ENCODE results near the gene DMC1. TPM values are rescaled to one million over a fixed set of nuclear protein-coding genes. Genes with fewer than 3 reads are reported as not detected.

Gene DMC1
- total RNA-seq, 1 donor = 3.3 TPM

DNA sequence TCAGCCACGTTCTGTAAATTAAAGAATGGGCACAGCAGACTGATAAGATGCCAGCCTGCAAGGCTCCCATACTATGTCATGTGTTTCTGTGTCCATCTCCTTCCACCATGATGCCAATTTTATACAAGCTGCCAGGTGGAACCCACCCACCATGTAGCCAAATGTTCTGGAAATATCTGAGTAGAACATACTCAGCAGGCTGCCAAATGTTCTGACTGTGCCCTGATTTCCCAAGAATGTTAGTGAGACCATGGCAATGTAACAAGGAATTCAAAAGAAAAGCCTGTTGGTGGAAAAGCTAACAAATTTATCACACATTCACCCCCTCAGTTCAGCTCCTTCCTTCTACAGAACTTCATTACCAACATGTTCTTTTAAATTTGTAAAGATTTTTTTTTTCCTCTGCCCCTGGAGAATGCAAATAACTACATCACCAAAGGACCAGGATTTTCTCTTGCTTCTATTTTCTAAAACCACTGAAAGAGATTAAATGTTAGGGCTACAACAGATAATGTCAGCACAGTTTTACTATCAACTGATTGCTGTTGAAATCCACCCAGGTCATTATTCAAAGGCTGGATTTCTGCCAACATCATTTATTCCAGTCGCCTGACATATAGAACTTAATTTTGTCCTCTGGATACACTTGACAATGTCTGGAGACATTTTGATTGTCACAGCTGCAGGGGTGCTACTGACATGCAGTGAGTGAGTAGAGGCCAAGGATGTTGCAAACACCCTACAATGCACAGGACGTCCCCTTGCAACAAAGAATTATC lies 3.1 kb downstream of the DMC1 start:
- peak; percentile 57 for DNase-seq (ENCODE audit: insufficient read length, low spot score, missing footprints)
- TF ChIP-seq, protein P1, sequence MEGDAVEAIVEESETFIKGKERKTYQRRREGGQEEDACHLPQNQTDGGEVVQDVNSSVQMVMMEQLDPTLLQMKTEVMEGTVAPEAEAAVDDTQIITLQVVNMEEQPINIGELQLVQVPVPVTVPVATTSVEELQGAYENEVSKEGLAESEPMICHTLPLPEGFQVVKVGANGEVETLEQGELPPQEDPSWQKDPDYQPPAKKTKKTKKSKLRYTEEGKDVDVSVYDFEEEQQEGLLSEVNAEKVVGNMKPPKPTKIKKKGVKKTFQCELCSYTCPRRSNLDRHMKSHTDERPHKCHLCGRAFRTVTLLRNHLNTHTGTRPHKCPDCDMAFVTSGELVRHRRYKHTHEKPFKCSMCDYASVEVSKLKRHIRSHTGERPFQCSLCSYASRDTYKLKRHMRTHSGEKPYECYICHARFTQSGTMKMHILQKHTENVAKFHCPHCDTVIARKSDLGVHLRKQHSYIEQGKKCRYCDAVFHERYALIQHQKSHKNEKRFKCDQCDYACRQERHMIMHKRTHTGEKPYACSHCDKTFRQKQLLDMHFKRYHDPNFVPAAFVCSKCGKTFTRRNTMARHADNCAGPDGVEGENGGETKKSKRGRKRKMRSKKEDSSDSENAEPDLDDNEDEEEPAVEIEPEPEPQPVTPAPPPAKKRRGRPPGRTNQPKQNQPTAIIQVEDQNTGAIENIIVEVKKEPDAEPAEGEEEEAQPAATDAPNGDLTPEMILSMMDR (IDR thresholded peaks at IDR 0.05; ENCODE audit: extremely low read depth, low read depth, low read length) = no peak
- Histone ChIP-seq H3K4me2 (ENCODE audit: insufficient read depth, low read length) (no peak overlapping the region), H2AFZ (ENCODE audit: low read length) (no peak overlapping the region), H3K9me3 (ENCODE audit: low read depth, low read length) (no peaks in the 10 kb centered on the region), H4K20me1 (ENCODE audit: insufficient read depth, low read length) (no peaks in the 10 kb centered on the region), H3K27ac (ENCODE audit: low read depth, low read length) (no peak overlapping the region), H3K79me2 (ENCODE audit: insufficient read depth, low read length) (no peaks in the 10 kb centered on the region), H3K4me3 (ENCODE audit: insufficient read depth, low read length) (no peak overlapping the region), H3K36me3 (ENCODE audit: insufficient read depth, low read length) (no peaks in the 10 kb centered on the region), H3K4me1 (ENCODE audit: insufficient read depth, low read length) (peaks cover 17% of the 10 kb centered on the region), H3K27me3 (ENCODE audit: insufficient read depth, low read length) (no peaks in the 10 kb centered on the region)

DNA sequence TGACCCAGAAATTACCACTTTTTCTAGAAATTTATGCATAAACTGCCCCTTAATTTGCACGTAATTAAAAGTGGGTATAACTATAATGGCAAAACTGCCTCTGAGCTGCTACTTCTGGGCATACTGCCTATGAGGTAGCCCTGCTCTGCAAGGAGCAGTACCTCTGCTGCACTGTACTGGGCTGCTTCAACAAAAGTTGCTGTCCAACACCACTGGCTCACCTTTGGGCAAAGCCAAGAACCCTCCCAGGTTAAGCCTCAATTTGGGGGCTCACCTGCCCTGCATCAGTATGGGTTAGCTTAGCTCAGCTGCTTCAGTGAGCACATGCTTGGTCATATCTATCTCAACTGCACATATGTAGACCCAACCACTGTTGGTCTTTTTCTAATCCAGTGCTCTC lies 4.5 kb downstream of the DMC1 start:
- H3K4me1 ChIP-seq (ENCODE audit: insufficient read depth, low read length) = peaks cover 9% of the 10 kb centered on the region
- H3K4me2 ChIP-seq (ENCODE audit: insufficient read depth, low read length) = no peak overlapping the region
- no peak overlapping the region for H3K27ac ChIP-seq (ENCODE audit: low read depth, low read length)
- no peaks in the 10 kb centered on the region for H3K9me3 ChIP-seq (ENCODE audit: low read depth, low read length)
- TF ChIP-seq, protein P1 (IDR thresholded peaks at IDR 0.05; ENCODE audit: extremely low read depth, low read depth, low read length) = no peak
- no peak overlapping the region for H3K4me3 ChIP-seq (ENCODE audit: insufficient read depth, low read length)
- no peaks in the 10 kb centered on the region for H4K20me1 ChIP-seq (ENCODE audit: insufficient read depth, low read length)
- H3K27me3 ChIP-seq (ENCODE audit: insufficient read depth, low read length) = no peaks in the 10 kb centered on the region
- DNase-seq (ENCODE audit: insufficient read length, low spot score, missing footprints) = no peak
- no peak overlapping the region for H2AFZ ChIP-seq (ENCODE audit: low read length)
- no peaks in the 10 kb centered on the region for H3K79me2 ChIP-seq (ENCODE audit: insufficient read depth, low read length)
- no peaks in the 10 kb centered on the region for H3K36me3 ChIP-seq (ENCODE audit: insufficient read depth, low read length)

DNA sequence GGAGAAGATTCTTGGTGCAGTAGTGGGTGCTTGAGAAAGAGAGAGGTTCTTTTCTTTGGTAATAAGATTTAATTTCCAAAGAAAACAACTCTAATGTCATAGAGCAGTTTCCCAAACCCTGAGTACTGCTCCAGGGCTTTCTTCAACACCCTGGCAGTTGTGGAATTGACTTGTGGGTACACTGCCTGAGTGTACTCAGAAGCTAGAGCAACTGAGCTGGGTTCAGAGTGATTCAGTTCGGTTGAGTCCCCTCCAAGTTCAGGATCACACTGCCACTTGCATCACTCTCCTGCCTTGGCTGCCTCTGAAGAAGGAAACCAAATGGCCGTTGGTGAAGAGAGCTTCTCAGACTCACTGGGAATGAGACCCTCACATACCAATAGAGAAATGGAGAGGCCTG lies 5.3 kb downstream of the DMC1 start:
- H4K20me1 ChIP-seq (ENCODE audit: insufficient read depth, low read length) = no peaks in the 10 kb centered on the region
- no peaks in the 10 kb centered on the region for H3K9me3 ChIP-seq (ENCODE audit: low read depth, low read length)
- no peaks in the 10 kb centered on the region for H3K27me3 ChIP-seq (ENCODE audit: insufficient read depth, low read length)
- no peak overlapping the region for H3K4me2 ChIP-seq (ENCODE audit: insufficient read depth, low read length)
- H3K4me1 ChIP-seq (ENCODE audit: insufficient read depth, low read length) = peaks cover 6% of the 10 kb centered on the region
- H3K79me2 ChIP-seq (ENCODE audit: insufficient read depth, low read length) = no peaks in the 10 kb centered on the region
- TF ChIP-seq, protein P1 (IDR thresholded peaks at IDR 0.05; ENCODE audit: extremely low read depth, low read depth, low read length) = no peak
- DNase-seq (ENCODE audit: insufficient read length, low spot score, missing footprints) = peak; percentile 34
- no peak overlapping the region for H2AFZ ChIP-seq (ENCODE audit: low read length)
- no peaks in the 10 kb centered on the region for H3K36me3 ChIP-seq (ENCODE audit: insufficient read depth, low read length)
- H3K27ac ChIP-seq (ENCODE audit: low read depth, low read length) = no peak overlapping the region
- H3K4me3 ChIP-seq (ENCODE audit: insufficient read depth, low read length) = no peak overlapping the region

DNA sequence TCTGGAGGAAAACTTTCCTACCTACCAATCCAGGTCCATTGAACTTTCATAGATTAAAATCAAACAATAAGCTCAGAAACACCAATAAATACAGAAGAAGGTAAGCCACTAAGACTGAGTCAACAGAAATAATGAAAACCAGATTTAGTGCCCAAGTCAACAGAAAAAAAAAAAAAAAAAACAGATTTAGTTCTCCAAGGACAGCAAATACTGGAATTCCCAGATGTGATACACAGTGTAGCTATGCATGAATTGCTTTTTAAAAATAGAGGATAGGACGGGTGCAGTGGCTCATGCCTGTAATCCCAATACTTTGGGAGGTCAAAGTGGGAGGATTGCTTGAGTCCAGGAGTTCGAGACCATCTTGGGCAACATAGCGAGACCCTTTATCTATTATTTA lies 15.7 kb downstream of the DMC1 start:
- H3K4me2 ChIP-seq (ENCODE audit: insufficient read depth, low read length) = no peak overlapping the region
- no peaks in the 10 kb centered on the region for H3K9me3 ChIP-seq (ENCODE audit: low read depth, low read length)
- H3K36me3 ChIP-seq (ENCODE audit: insufficient read depth, low read length) = no peaks in the 10 kb centered on the region
- no peaks in the 10 kb centered on the region for H3K4me1 ChIP-seq (ENCODE audit: insufficient read depth, low read length)
- H3K79me2 ChIP-seq (ENCODE audit: insufficient read depth, low read length) = no peaks in the 10 kb centered on the region
- no peaks in the 10 kb centered on the region for H4K20me1 ChIP-seq (ENCODE audit: insufficient read depth, low read length)
- H3K27ac ChIP-seq (ENCODE audit: low read depth, low read length) = no peak overlapping the region
- H3K4me3 ChIP-seq (ENCODE audit: insufficient read depth, low read length) = no peak overlapping the region
- H2AFZ ChIP-seq (ENCODE audit: low read length) = no peak overlapping the region
- DNase-seq (ENCODE audit: insufficient read length, low spot score, missing footprints) = peak; percentile 93
- TF ChIP-seq, protein P1 (IDR thresholded peaks at IDR 0.05; ENCODE audit: extremely low read depth, low read depth, low read length) = no peak
- no peaks in the 10 kb centered on the region for H3K27me3 ChIP-seq (ENCODE audit: insufficient read depth, low read length)

Measured in osteoblast (primary cell).